Measurements from ENCODE around the gene TXNL4A.

TXNL4A gene

GRCh38 chr18:79979843-79980242 lies 8.5 kb downstream of the TXNL4A start:
- Mint-ChIP-seq H3K4me3 (no peak overlapping the region), H3K36me3 (peaks cover 79% of the 10 kb centered on the region), H3K4me1 (peaks cover 52% of the 10 kb centered on the region), H3K9me3 (no peaks in the 10 kb centered on the region), H3K27ac (no peak overlapping the region)
- DNase-seq (ENCODE audit: low spot score in 2 of 2) (no peak), ATAC-seq (no peak)

DNA sequence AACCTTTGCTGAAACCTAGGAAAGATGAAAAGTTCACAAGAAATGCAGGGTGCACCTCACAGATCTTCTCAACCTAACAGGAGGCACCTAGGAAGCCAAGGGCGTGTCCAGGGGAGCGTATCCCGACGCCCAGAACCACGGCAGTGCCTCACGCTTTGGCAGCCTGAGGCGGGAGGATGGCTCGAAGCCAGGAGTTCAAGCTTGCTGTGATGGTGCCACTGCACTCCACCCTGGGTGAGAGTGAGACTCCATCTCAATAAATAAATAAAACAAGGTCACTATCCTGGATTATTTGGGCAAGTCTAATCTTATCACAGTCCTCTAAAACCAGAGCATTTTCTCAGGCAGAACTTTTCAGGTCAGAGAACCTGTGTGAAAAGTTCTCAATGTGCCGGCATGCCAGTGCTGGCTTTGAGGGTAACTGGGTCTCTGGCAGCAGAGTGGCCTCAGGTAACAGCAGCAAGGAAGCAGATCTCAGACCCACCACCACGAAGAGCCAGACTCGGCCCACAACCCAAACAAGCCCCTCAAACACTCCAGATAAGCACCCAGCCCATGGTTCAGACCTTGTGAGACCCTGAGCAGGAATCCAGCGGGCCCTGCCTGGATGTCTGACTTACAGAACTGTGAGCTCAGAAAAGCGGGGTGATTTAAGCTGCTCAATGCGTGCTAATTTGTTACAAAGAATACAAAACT lies 12.2 kb downstream of the TXNL4A start:
- peaks cover 87% of the 10 kb centered on the region for H3K36me3 Mint-ChIP-seq
- H3K4me3 Mint-ChIP-seq: no peak overlapping the region
- peak overlapping the region; percentile 35 for H3K27ac Mint-ChIP-seq

DNA sequence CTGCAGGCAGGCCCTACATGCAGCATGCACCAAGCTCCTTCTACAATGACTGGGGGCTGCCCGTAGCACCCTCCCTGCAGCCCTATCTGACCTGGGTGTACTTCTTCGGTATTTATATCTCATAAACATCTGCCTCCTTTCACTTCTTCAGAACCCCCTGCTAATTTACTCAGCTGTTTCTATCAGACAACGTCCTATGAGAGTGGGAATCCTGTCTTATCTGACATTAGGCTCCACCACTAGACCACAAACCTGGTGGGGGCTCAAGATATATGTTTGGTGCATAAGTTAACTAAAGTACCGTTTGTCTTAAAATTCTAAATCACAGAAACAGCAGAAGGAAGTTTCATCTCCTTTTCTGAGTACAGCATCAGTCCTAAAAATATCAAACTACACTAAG lies 13.3 kb downstream of the TXNL4A start:
- H3K36me3 Mint-ChIP-seq: peaks cover 96% of the 10 kb centered on the region
- no peak overlapping the region for H3K4me3 Mint-ChIP-seq
- ATAC-seq (no peak), DNase-seq (ENCODE audit: low spot score in 2 of 2) (no peak)
- H3K4me1 Mint-ChIP-seq: peaks cover 25% of the 10 kb centered on the region
- H3K9me3 Mint-ChIP-seq: no peaks in the 10 kb centered on the region
- H3K27ac Mint-ChIP-seq: no peak overlapping the region

More for the DNA sequence above, 12.2 kb downstream of the TXNL4A start:
- no peaks in the 10 kb centered on the region for H3K9me3 Mint-ChIP-seq
- ATAC-seq (no peak), DNase-seq (ENCODE audit: low spot score in 2 of 2) (no peak)
- H3K4me1 Mint-ChIP-seq: peaks cover 26% of the 10 kb centered on the region

DNA sequence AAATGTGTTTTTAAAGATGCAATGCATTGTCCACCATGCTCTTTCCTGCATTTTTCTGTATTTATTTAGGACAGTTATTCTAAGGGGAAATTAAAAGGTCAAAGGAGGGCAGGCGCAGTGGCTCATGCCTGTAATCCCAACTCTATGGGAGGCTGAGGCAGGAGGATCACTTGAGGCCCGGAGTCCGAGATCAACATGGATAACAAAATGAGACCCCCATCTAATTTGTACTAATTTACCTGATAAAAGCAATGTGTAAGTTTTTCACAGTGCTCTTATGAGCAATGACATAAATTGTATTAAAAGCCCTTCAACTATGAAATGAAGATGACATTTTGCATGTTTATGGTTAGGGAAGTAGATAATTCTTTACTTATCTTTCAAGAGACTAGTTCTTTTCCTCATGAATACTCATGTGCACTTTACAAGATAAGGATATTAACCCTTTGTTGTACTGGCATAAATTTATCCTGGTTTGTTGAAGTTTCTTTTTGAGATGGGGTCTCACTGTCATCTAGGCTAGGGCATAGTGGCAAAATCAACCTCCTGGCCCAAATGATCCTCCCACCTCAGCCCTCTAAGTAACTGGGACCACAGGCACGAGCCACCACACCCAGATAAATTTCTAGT lies 14.2 kb downstream of the TXNL4A start:
- no peak overlapping the region for H3K27ac Mint-ChIP-seq
- peaks cover 16% of the 10 kb centered on the region for H3K4me1 Mint-ChIP-seq
- ATAC-seq (no peak), DNase-seq (ENCODE audit: low spot score in 2 of 2) (no peak)
- no peak overlapping the region for H3K4me3 Mint-ChIP-seq
- peaks cover 95% of the 10 kb centered on the region for H3K36me3 Mint-ChIP-seq
- H3K9me3 Mint-ChIP-seq: no peaks in the 10 kb centered on the region

- peaks cover 16% of the 10 kb centered on the region for H3K4me1 Mint-ChIP-seq
- H3K4me3 Mint-ChIP-seq: no peak overlapping the region
- H3K9me3 Mint-ChIP-seq: no peaks in the 10 kb centered on the region
- H3K27ac Mint-ChIP-seq: no peak overlapping the region
- peaks cover 93% of the 10 kb centered on the region for H3K36me3 Mint-ChIP-seq
- ATAC-seq (no peak), DNase-seq (ENCODE audit: low spot score in 2 of 2) (no peak)
Observed at GRCh38 chr18:79973517-79973916, 14.8 kb downstream of the TXNL4A start.

DNA sequence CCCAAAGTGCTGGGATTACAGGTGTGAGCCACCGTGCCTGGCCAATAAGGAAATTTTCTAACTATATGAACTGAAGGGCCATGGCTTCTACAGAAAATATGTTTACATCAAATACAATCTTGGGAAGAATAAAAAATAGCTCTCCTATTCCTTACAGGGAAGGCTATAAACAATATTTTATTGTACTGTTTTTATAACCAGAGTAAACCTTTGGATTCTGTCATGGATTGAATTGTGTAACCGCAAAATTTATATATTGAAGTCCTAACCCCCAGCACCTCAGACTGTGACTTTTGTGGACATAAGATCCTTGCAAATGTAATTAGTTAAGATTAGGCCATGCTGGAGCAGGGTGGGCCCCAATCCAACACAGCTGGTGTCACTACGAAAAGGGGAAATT lies 15.6 kb downstream of the TXNL4A start:
- H3K4me3 Mint-ChIP-seq: no peak overlapping the region
- H3K27ac Mint-ChIP-seq: no peak overlapping the region
- no peaks in the 10 kb centered on the region for H3K9me3 Mint-ChIP-seq

GRCh38 chr18:79971986-79972385 lies 16.4 kb downstream of the TXNL4A start:
- H3K36me3 Mint-ChIP-seq: peaks cover 86% of the 10 kb centered on the region
- ATAC-seq: no peak
- H3K9me3 Mint-ChIP-seq: no peaks in the 10 kb centered on the region

More for the DNA sequence above, 15.6 kb downstream of the TXNL4A start:
- H3K4me1 Mint-ChIP-seq: peaks cover 10% of the 10 kb centered on the region
- DNase-seq (ENCODE audit: low spot score in 2 of 2) (no peak), ATAC-seq (no peak)
- peaks cover 86% of the 10 kb centered on the region for H3K36me3 Mint-ChIP-seq

DNA sequence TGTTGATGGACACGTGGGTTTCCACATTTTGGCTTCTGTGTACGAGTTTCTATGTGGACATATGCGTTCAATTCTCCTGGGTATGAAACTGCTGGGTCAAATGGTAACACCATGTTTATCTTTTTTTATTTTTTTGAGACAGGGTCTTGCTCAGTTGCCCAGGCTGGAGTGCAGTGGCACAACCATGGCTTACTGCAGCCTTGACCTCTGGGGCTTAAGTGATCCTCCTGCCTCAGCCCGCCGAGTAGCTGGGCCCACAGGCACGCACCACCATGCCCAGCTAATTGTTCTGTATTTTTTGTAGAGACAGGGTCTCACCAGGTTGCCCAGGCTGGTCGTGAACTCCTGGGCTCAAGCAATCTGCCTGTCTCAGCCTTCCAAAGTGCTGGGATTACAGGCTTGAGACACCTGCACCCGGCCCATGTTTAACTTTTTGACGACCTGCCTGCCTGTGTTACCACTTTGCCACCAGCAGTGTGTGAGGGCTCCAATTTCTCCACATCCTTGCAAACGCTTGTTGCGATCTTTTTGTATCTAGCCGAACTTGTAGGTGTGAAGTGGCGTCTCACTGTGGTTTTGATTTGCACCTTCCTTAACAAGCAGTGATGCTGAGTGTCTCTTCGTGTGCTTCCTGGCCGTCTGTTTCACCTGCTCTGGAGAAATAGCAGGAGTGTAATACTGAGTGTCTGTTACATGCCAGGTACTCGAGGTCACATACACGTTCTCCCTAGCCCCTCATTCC lies 17.0 kb downstream of the TXNL4A start:
- peak overlapping the region; percentile 38 for H3K27ac Mint-ChIP-seq
- DNase-seq (ENCODE audit: low spot score in 2 of 2) (no peak), ATAC-seq (no peak)
- H3K4me3 Mint-ChIP-seq: no peak overlapping the region
- H3K9me3 Mint-ChIP-seq: no peaks in the 10 kb centered on the region
- H3K4me1 Mint-ChIP-seq: peaks cover 10% of the 10 kb centered on the region
- peaks cover 82% of the 10 kb centered on the region for H3K36me3 Mint-ChIP-seq

More at GRCh38 chr18:79971986-79972385, 16.4 kb downstream of the TXNL4A start:
- Mint-ChIP-seq H3K4me3 (no peak overlapping the region), H3K27ac (peak overlapping the region; percentile 38), H3K4me1 (peaks cover 10% of the 10 kb centered on the region)
- no peak for DNase-seq (ENCODE audit: low spot score in 2 of 2)

- Mint-ChIP-seq H3K9me3 (no peaks in the 10 kb centered on the region), H3K4me3 (no peak overlapping the region), H3K4me1 (peaks cover 13% of the 10 kb centered on the region), H3K27ac (peak overlapping the region; percentile 38), H3K36me3 (peaks cover 74% of the 10 kb centered on the region)
- no peak for DNase-seq (ENCODE audit: low spot score in 2 of 2)
- no peak for ATAC-seq
Observed at GRCh38 chr18:79970419-79971133, 17.8 kb downstream of the TXNL4A start.

DNA sequence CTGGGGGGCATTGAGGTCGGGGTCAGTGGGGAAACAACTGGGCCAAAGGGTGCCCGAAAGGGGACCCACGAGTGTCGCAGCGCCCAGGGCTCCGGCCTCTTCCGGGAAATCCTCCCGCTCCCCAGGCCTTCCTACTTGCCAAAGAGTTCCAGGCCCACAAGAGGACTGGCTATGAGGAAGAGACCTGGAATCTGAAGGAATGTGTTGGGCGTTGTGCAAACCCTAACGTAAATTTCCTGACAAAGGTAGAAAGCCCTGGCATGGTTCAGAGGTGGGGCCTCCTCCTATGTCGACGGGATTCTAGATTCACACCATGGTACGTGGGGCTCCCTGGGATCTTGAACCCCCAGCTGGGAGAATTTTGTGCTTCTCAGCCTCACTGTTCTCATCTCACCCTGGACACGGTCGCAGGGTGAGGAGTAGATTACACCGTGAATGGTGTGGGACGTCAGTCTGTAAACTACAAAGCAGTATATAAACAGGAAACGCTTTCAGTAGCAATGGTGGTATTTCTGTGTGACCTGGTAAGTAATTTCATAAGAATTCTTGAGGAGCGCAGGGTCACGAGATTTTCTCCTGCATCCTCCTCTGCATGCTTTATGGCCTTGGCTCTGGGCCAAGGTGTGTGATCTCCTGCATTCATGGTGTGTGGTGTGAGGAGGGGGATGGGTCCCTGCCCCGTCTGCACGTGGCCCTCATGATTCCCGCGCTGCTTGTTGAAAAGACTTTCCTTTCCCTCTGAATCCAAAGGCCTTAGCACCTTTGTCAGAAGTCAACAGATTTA lies 23.1 kb downstream of the TXNL4A start:
- Mint-ChIP-seq H3K9me3 (no peaks in the 10 kb centered on the region), H3K36me3 (peaks cover 31% of the 10 kb centered on the region), H3K4me1 (peaks cover 29% of the 10 kb centered on the region), H3K4me3 (peak overlapping the region; percentile 77), H3K27ac (peak overlapping the region; percentile 48)
- DNase-seq (ENCODE audit: low spot score in 2 of 2) (no peak), ATAC-seq (no peak)

GRCh38 chr18:79964330-79965118 lies 23.8 kb downstream of the TXNL4A start, which contains the start of gene HSBP1L1:
Gene HSBP1L1 (plus strand): TSS chr18:79964643. CDS start chr18:79964736, 93 bp downstream.
- Mint-ChIP-seq H3K36me3 (peaks cover 23% of the 10 kb centered on the region), H3K27ac (peak within 1 kb of the TSS; percentile 89), H3K4me1 (peaks cover 29% of the 10 kb centered on the region), H3K4me3 (peak within 1 kb of the TSS; percentile 77), H3K9me3 (no peaks in the 10 kb centered on the region)
- ATAC-seq: peak; percentile 48
- peak; percentile 35 to 68 for DNase-seq (ENCODE audit: low spot score in 2 of 2)

DNA sequence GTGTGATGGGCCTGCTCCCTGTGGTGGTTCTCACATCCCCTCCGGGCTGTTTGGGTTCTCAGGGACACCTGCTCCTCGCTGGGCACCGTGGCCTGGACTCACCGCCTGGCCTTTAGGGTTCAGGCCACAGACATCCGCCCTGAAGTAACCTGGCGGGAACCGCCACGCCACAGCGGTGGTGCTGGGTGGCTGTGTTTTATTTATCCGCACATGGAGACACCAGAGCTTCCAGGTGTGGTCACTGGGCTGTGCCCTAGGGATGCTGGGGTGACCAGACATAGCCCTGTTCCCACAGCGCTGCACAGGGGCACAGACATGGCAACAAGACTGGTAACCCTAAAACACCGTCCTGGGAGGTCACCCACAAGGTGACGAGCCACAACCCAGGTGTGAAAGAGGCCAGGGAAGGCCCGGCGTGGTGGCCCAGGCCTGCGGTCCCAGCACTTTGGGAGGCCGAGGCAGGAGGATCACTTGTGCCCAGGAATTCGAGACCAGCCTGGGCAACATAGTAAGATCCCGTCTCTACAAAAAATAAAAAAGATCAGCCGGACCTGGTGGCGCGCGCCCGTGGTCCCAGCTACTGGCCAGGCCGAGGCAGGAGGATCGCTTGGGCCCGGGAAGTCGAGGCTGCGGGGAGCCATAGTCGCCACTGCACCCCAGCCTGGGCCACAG lies 24.6 kb downstream of the TXNL4A start:
- H3K4me3 Mint-ChIP-seq: peak overlapping the region; percentile 77
- no peaks in the 10 kb centered on the region for H3K9me3 Mint-ChIP-seq
- ATAC-seq (no peak), DNase-seq (ENCODE audit: low spot score in 2 of 2) (no peak)
- peak overlapping the region; percentile 89 for H3K27ac Mint-ChIP-seq
- peaks cover 21% of the 10 kb centered on the region for H3K36me3 Mint-ChIP-seq
- H3K4me1 Mint-ChIP-seq: peaks cover 29% of the 10 kb centered on the region

DNA sequence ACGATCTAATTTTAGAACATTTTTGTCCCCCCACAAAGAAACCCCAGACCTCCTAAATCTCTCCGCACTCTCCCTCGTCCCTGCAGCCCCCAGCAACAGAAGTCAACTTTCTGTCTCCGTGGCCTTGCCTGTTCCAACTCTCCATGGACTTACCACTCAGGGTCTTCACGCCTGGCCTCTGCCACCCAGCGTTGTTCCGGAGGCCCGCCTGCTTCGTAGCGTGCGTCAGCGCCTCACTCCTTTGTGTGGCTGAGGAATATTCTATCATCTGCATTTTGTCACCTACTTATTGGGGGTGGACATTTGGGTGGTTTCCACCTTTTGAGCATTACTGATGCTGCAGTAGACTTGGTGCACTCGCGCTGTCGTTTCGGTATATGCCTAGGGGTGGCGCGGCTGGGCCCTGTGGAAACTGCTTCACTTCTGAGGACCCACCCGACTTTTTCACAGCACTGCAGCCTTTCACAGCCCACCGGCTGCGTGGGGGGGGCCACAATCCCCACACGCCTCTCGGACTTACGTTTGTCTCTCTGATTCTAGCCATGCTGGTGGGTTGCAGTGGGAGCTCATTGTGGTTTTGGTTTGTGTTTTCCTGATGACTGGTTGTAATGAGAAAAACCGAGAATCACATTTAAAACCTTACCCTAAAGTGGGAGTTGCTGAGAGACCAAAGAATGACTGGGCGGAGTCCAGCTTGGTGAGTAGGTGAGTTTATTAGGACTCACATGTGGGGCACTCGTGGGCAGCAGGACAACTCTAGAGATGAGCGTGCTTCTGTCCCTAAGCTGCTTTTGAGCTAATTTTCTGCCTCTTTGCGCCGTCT lies 25.3 kb downstream of the TXNL4A start:
- peak overlapping the region; percentile 77 for H3K4me3 Mint-ChIP-seq
- DNase-seq (ENCODE audit: low spot score in 2 of 2) (peak; percentile 60 to 91), ATAC-seq (peak; percentile 87)
- H3K4me1 Mint-ChIP-seq: peaks cover 29% of the 10 kb centered on the region
- H3K36me3 Mint-ChIP-seq: peaks cover 21% of the 10 kb centered on the region
- peak overlapping the region; percentile 89 for H3K27ac Mint-ChIP-seq
- H3K9me3 Mint-ChIP-seq: no peaks in the 10 kb centered on the region
